Measurements from ENCODE around the gene ETS1.

The ETS1 gene

GRCh38 chr11:128587415-128587814 lies at the start of gene ETS1:
ETS1 (minus strand) TSS chr11:128587558; CDS start chr11:128573130, 14,428 bp downstream.
- no peak for DNase-seq (ENCODE audit: low spot score)

- DNase-seq (ENCODE audit: low spot score), result no peak
Measured at GRCh38 chr11:128634395-128634794, 47.0 kb upstream of the ETS1 start.

GRCh38 chr11:128633384-128633965 lies 46.1 kb upstream of the ETS1 start:
- DNase-seq (ENCODE audit: low spot score), result no peak

GRCh38 chr11:128632141-128632791 lies 44.9 kb upstream of the ETS1 start:
- DNase-seq (ENCODE audit: low spot score), result peak; percentile 49

- DNase-seq (ENCODE audit: low spot score), result peak; percentile 76
Measured at GRCh38 chr11:128630367-128631230, 43.2 kb upstream of the ETS1 start.

- DNase-seq (ENCODE audit: low spot score), result no peak
Measured at GRCh38 chr11:128629516-128630106, 42.3 kb upstream of the ETS1 start.

GRCh38 chr11:128628686-128629085 lies 41.3 kb upstream of the ETS1 start:
- DNase-seq (ENCODE audit: low spot score), result no peak

GRCh38 chr11:128628325-128628673 lies 40.9 kb upstream of the ETS1 start:
- no peak for DNase-seq (ENCODE audit: low spot score)

GRCh38 chr11:128627666-128628324 lies 40.4 kb upstream of the ETS1 start:
- DNase-seq (ENCODE audit: low spot score), result no peak

- no peak for DNase-seq (ENCODE audit: low spot score)
Measured at GRCh38 chr11:128626913-128627665, 39.7 kb upstream of the ETS1 start.

- DNase-seq (ENCODE audit: low spot score), result no peak
Measured at GRCh38 chr11:128625746-128626145, 38.4 kb upstream of the ETS1 start.

GRCh38 chr11:128625326-128625725 lies 38.0 kb upstream of the ETS1 start:
- no peak for DNase-seq (ENCODE audit: low spot score)

- no peak for DNase-seq (ENCODE audit: low spot score)
Measured at GRCh38 chr11:128624269-128625175, 37.2 kb upstream of the ETS1 start.

GRCh38 chr11:128623091-128623490 lies 35.7 kb upstream of the ETS1 start:
- no peak for DNase-seq (ENCODE audit: low spot score)

GRCh38 chr11:128621601-128622501 lies 34.5 kb upstream of the ETS1 start:
- peak; percentile 63 for DNase-seq (ENCODE audit: low spot score)

GRCh38 chr11:128620309-128621100 lies 33.1 kb upstream of the ETS1 start:
- no peak for DNase-seq (ENCODE audit: low spot score)

- DNase-seq (ENCODE audit: low spot score), result no peak
Measured at GRCh38 chr11:128619540-128620308, 32.4 kb upstream of the ETS1 start.

GRCh38 chr11:128619007-128619406 lies 31.6 kb upstream of the ETS1 start:
- no peak for DNase-seq (ENCODE audit: low spot score)
